NCI-H1048 (cell line): ENCODE data around the gene COPG2.
A peak's percentile ranks its signal among the peaks of the same experiment; 100 is the strongest.
"Not testable (repeated sequence)": the region's sequence is repeated elsewhere in the genome, so short reads cannot be mapped to it uniquely, and the experiment has no call there.

Source experiments
- DNase-seq: peaks from one replicate; lab custom pipeline; 2025; lab: John Stamatoyannopoulos, UW

COPG2 gene

GRCh38 chr7:130668258-130669084 lies at the start of gene COPG2:
Gene COPG2 (minus strand): TSS chr7:130668748. CDS start chr7:130668668, 80 bp downstream.
- DNase-seq = peak; percentile 61

GRCh38 chr7:130712416-130712815 lies 43.9 kb upstream of the COPG2 start:
- no peak for DNase-seq

- no peak for DNase-seq
Measured at GRCh38 chr7:130708766-130709165, 40.2 kb upstream of the COPG2 start.

GRCh38 chr7:130708001-130708400 lies 39.5 kb upstream of the COPG2 start:
- DNase-seq = no peak

GRCh38 chr7:130703851-130704250 lies 35.3 kb upstream of the COPG2 start:
- DNase-seq = no peak

- DNase-seq = no peak
Measured at GRCh38 chr7:130701650-130702049, 33.1 kb upstream of the COPG2 start.

GRCh38 chr7:130700760-130701159 lies 32.2 kb upstream of the COPG2 start:
- DNase-seq = no peak

- no peak for DNase-seq
Measured at GRCh38 chr7:130699686-130700085, 31.1 kb upstream of the COPG2 start.

GRCh38 chr7:130697820-130698219 lies 29.3 kb upstream of the COPG2 start:
- no peak for DNase-seq

- no peak for DNase-seq
Measured at GRCh38 chr7:130695840-130696239, 27.3 kb upstream of the COPG2 start.

GRCh38 chr7:130692396-130692795 lies 23.8 kb upstream of the COPG2 start:
- DNase-seq = not testable (repeated sequence)

- no peak for DNase-seq
Measured at GRCh38 chr7:130689683-130690082, 21.1 kb upstream of the COPG2 start.

GRCh38 chr7:130683026-130683425 lies 14.5 kb upstream of the COPG2 start:
- no peak for DNase-seq

- DNase-seq = no peak
Measured at GRCh38 chr7:130674456-130674855, 5.9 kb upstream of the COPG2 start.

GRCh38 chr7:130673066-130673465 lies 4.5 kb upstream of the COPG2 start:
- DNase-seq = no peak

GRCh38 chr7:130672146-130672545 lies 3.6 kb upstream of the COPG2 start:
- DNase-seq = no peak

- DNase-seq = no peak
Measured at GRCh38 chr7:130669085-130669700, 645 bp upstream of the COPG2 start.

- DNase-seq = no peak
Measured at GRCh38 chr7:130667593-130668257, 823 bp downstream of the COPG2 start.

GRCh38 chr7:130662426-130662825 lies 6.1 kb downstream of the COPG2 start:
- no peak for DNase-seq

GRCh38 chr7:130655286-130655685 lies 13.3 kb downstream of the COPG2 start:
- DNase-seq = no peak

GRCh38 chr7:130654850-130655249 lies 13.7 kb downstream of the COPG2 start:
- DNase-seq = no peak

- DNase-seq = no peak
Measured at GRCh38 chr7:130650611-130651120, 17.9 kb downstream of the COPG2 start.
